C1 segment of cervical spinal cord (tissue), 14 donors: ENCODE measurements around the gene ISY1.
A peak's percentile ranks its signal among the peaks of the same experiment; 100 is the strongest.
"Not testable (repeated sequence)": the region's sequence is repeated elsewhere in the genome, so short reads cannot be mapped to it uniquely, and the experiment has no call there.

Experiments
- DNase-seq, 14 donors: peaks; one replicate each; lab custom pipeline; 2025; lab: John Stamatoyannopoulos, UW

Gene ISY1

GRCh38 chr3:129166579-129167332 is 5.9 kb upstream of the ISY1 start:
- DNase-seq: no peak

GRCh38 chr3:129165594-129165993 is 4.7 kb upstream of the ISY1 start:
- not testable (repeated sequence) for DNase-seq

- no peak for DNase-seq
Observed at GRCh38 chr3:129164500-129164899, 3.6 kb upstream of the ISY1 start.

- DNase-seq: no peak
Observed at GRCh38 chr3:129162729-129163579, 2.1 kb upstream of the ISY1 start.

- DNase-seq: peak in 3 of 14 donors; percentile 4 to 42 (median 24)
Observed at GRCh38 chr3:129161860-129162271, 1.0 kb upstream of the ISY1 start.

DNA sequence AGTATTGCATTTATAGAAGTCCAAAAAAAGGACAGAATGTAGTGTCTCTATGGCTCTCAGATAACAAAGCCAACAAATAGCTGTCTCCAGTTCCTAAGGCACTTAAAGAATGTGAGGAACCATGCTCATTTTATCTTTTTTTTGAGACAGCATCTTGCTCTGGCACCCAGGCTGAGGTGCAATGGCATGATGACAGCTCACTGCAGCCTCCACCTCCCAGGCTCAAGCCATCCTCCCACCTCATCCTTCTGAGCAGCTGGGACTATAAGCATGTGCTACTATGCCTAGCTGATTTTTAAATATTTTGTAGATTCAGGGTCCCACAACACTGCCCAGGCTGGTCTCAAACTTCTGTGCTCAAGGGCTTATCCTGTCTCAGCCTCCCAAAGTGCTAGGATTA is 16.1 kb downstream of the ISY1 start:
- DNase-seq: no peak

DNA sequence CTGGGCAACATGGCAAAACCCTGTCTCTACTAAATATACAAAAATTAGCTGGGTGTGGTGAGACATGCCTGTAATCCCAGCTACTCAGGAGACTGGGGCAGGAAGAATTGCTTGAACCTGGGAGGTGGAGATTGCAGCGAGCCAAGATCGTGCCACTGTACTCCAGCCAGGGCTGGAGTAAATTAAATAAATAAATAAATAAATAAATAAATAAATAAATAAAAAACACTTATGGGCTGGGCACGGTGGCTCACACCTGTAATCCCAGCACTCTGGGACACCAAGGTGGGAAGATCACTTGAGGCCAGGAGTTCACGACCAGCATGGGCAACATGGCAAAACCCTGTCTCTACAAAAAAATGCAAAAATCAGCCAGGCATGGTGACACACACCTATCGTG is 19.9 kb downstream of the ISY1 start:
- DNase-seq: not testable (repeated sequence)

GRCh38 chr3:129139911-129140310 is 21.0 kb downstream of the ISY1 start:
- DNase-seq: no peak

DNA sequence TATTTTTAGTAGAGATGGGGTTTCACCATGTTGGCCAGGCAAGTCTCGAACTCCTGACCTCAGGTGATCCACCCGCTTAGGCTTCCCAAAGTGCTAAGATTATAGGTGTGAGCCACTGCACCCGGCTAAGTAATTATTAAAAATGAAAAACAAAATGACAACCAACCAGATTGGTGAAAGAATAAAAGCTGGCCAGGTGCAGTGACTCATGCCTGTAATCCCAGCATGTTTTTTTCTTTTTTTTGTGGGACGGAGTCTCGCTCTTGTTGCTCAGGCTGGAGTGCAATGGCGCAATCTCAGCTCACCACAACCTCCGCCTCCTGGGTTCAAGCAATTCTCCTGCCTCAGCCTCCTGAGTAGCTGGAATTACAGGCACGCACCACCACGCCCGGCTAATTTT is 24.6 kb downstream of the ISY1 start:
- not testable (repeated sequence) for DNase-seq

GRCh38 chr3:129132097-129132866 is 28.6 kb downstream of the ISY1 start:
- DNase-seq: no peak

GRCh38 chr3:129131465-129132088 is 29.3 kb downstream of the ISY1 start:
- no peak for DNase-seq

- DNase-seq: no peak
Observed at GRCh38 chr3:129130291-129130813, 30.5 kb downstream of the ISY1 start.

GRCh38 chr3:129128357-129129155 is 32.3 kb downstream of the ISY1 start:
- DNase-seq: no peak

GRCh38 chr3:129126726-129127280 is 34.1 kb downstream of the ISY1 start:
- no peak for DNase-seq

- DNase-seq: no peak
Observed at GRCh38 chr3:129123314-129124060, 37.4 kb downstream of the ISY1 start.

DNA sequence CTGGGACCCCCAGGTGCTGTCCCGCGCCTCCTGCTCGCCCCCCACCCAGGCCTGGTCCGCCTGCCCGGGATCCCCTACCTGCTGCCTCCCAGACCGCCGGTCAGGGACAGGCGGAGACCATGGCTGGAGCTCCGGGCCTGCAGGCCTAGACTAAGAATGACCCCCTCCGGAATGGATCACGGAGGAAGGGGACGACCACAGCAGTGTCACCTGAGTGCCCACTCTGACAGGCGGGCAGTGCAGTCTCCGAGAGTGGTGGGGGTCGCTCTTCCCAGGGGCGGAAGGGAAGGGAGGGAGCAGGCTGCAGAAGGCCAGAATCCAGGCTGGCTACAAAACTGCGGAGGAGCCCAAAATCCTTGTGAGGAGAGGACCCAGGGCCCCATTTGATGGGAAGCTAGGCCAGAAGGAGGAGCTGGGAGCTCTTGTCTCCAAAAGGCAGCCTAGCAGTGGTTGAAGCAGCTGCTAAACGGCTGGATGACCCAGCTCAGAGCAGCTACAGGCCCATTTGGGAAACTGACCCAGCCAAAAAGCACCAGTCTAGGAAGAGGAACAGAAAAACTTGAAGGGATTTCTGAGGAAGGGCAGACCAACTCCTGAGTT is 38.4 kb downstream of the ISY1 start:
- DNase-seq: no peak

- peak in 13 of 14 donors; percentile 27 to 91 (median 73) for DNase-seq
Observed at GRCh38 chr3:129121792-129122411, 39.0 kb downstream of the ISY1 start, which contains the start of gene RAB43. Gene RAB43, minus strand, starts transcription at chr3:129121804. Its CDS starts 315 bp downstream, at chr3:129121489.
